ENCODE results near the gene ANKRD39.

ANKRD39 gene

GRCh38 chr2:96815326-96816126, 42.3 kb downstream of the ANKRD39 start:
- peak overlapping the region; percentile 91 for H3K27ac ChIP-seq

GRCh38 chr2:96813656-96814055, 44.2 kb downstream of the ANKRD39 start:
- no peak overlapping the region for H3K27ac ChIP-seq
- TF ChIP-seq, protein P1, sequence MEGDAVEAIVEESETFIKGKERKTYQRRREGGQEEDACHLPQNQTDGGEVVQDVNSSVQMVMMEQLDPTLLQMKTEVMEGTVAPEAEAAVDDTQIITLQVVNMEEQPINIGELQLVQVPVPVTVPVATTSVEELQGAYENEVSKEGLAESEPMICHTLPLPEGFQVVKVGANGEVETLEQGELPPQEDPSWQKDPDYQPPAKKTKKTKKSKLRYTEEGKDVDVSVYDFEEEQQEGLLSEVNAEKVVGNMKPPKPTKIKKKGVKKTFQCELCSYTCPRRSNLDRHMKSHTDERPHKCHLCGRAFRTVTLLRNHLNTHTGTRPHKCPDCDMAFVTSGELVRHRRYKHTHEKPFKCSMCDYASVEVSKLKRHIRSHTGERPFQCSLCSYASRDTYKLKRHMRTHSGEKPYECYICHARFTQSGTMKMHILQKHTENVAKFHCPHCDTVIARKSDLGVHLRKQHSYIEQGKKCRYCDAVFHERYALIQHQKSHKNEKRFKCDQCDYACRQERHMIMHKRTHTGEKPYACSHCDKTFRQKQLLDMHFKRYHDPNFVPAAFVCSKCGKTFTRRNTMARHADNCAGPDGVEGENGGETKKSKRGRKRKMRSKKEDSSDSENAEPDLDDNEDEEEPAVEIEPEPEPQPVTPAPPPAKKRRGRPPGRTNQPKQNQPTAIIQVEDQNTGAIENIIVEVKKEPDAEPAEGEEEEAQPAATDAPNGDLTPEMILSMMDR (conservative IDR thresholded peaks at IDR 0.05): no peak

More at GRCh38 chr2:96815326-96816126, 42.3 kb downstream of the ANKRD39 start:
- TF ChIP-seq, protein P1 (conservative IDR thresholded peaks at IDR 0.05): no peak

- TF ChIP-seq, protein P1 (conservative IDR thresholded peaks at IDR 0.05): no peak
- no peak overlapping the region for H3K27ac ChIP-seq
Measured at GRCh38 chr2:96811917-96812316, 45.9 kb downstream of the ANKRD39 start.

GRCh38 chr2:96810783-96811192, 47.0 kb downstream of the ANKRD39 start:
- no peak overlapping the region for H3K27ac ChIP-seq
- TF ChIP-seq, protein P1 (conservative IDR thresholded peaks at IDR 0.05): no peak

GRCh38 chr2:96809951-96810782, 47.6 kb downstream of the ANKRD39 start:
- no peak overlapping the region for H3K27ac ChIP-seq
- TF ChIP-seq, protein P1 (conservative IDR thresholded peaks at IDR 0.05): no peak

GRCh38 chr2:96809216-96809882, 48.5 kb downstream of the ANKRD39 start:
- H3K27ac ChIP-seq: peak overlapping the region; percentile 71
- TF ChIP-seq, protein P1 (conservative IDR thresholded peaks at IDR 0.05): no peak

Data from VCaP (cell line).